Hematopoietic multipotent progenitor cell treated with erythropoietin and hydrocortisone succinate and interleukin-3 and kit ligand, for 6 days (in vitro differentiated cells): ENCODE measurements around the gene FBXL19.
"Not testable (repeated sequence)": the region's sequence is repeated elsewhere in the genome, so short reads cannot be mapped to it uniquely, and the experiment has no call there.

Experiments used
- DNase-seq: peaks from one replicate; pipeline ENCODE4 v3.0.0-alpha.2; 2015

The FBXL19 gene

GRCh38 chr16:30922960-30923535 lies 324 bp upstream of the FBXL19 start:
- peak; percentile 100 for DNase-seq

- peak; percentile 20 for DNase-seq
These were observed 922 bp downstream of the FBXL19 start for GRCh38 chr16:30924076-30924912.

- no peak for DNase-seq
These were observed 1.7 kb downstream of the FBXL19 start for GRCh38 chr16:30924913-30925631.

GRCh38 chr16:30925632-30925987 lies 2.2 kb downstream of the FBXL19 start:
- no peak for DNase-seq

GRCh38 chr16:30925995-30926811 lies 2.8 kb downstream of the FBXL19 start:
- DNase-seq = no peak

- DNase-seq = no peak
These were observed 3.8 kb downstream of the FBXL19 start for GRCh38 chr16:30926937-30927788.

GRCh38 chr16:30927789-30928378 lies 4.5 kb downstream of the FBXL19 start:
- peak; percentile 78 for DNase-seq

GRCh38 chr16:30928390-30928789 lies 5.0 kb downstream of the FBXL19 start:
- no peak for DNase-seq

GRCh38 chr16:30929167-30929566 lies 5.8 kb downstream of the FBXL19 start:
- no peak for DNase-seq

GRCh38 chr16:30930160-30930571 lies 6.8 kb downstream of the FBXL19 start:
- DNase-seq = no peak

- DNase-seq = no peak
These were observed 7.8 kb downstream of the FBXL19 start for GRCh38 chr16:30931068-30931650.

- peak; percentile 81 for DNase-seq
These were observed 11.6 kb downstream of the FBXL19 start for GRCh38 chr16:30934827-30935557.

GRCh38 chr16:30937692-30938091 lies 14.3 kb downstream of the FBXL19 start:
- no peak for DNase-seq

- not testable (repeated sequence) for DNase-seq
These were observed 16.2 kb downstream of the FBXL19 start for GRCh38 chr16:30939571-30939970.

- peak; percentile 91 for DNase-seq
These were observed 18.4 kb downstream of the FBXL19 start for GRCh38 chr16:30941600-30942425.

- DNase-seq = no peak
These were observed 19.0 kb downstream of the FBXL19 start for GRCh38 chr16:30942426-30942806.

- DNase-seq = no peak
These were observed 21.0 kb downstream of the FBXL19 start for GRCh38 chr16:30944352-30944751.

GRCh38 chr16:30946671-30947540 lies 23.5 kb downstream of the FBXL19 start:
- DNase-seq = no peak

GRCh38 chr16:30947541-30947858 lies 24.1 kb downstream of the FBXL19 start:
- no peak for DNase-seq
